Posterior vena cava (tissue), 2 donors: ENCODE results near the gene CYLD. TPM values are rescaled to one million over a fixed set of nuclear protein-coding genes. Genes with fewer than 3 reads are reported as not detected.
A peak's percentile ranks its signal among the peaks of the same experiment; 100 is the strongest.

Experiments
- DNase-seq: peaks from one replicate; pipeline ENCODE4 v3.0.0-alpha.2; 2020; ENCODE audit warnings: low spot score
- intact Hi-C, 2 donors: fragments of 100-400 bp; cut with DNase I; formaldehyde crosslinking; loops; one replicate each; pipeline versions ENCODE4 v1.14.1 to v1.14.2; 2022 to 2023
- long read RNA-seq, 2 donors: library from polyadenylated mRNA; unstranded; transcript quantifications; one replicate each; pipeline ENCODE4 v2.0.0, GENCODE V29; 2020 to 2021
- total RNA-seq, 2 donors: library from RNA; stranded (reverse); fragmentation: NEBNext Ultra II Directional; extraction: Animal tissue kit (Norgen Biotek cat#: 25700); gene quantifications; one replicate each; pipeline ENCODE4 v1.2.1, GENCODE V29; 2021
- donor health status: DM: yes; HTN: yes; CAD: no.
- donor health status: DM: yes; HTN: yes; CAD: no.

CYLD gene
- total RNA-seq = 10 to 100 TPM; 46.9 to 75.8 TPM
- long read RNA-seq, donor 1, partial matches to known transcripts = 2 of 11 reads
- long read RNA-seq, donor 1, other reads (novel, unspliced or antisense) = 5 of 11 reads
- long read RNA-seq, donor 2, partial matches to known transcripts = 10 of 20 reads
- long read RNA-seq, donor 2, other reads (novel, unspliced or antisense) = 9 of 20 reads

- intact Hi-C loops = no loop called here
- DNase-seq = peak; percentile 100
Measured at GRCh38 chr16:50741781-50742575, at the start of gene CYLD. Gene CYLD (plus strand): TSS chr16:50742086. CDS start chr16:50749699, 7,613 bp downstream.

- no peak for DNase-seq
- intact Hi-C loops = no loop called here
Measured at GRCh38 chr16:50692644-50692998, 49.3 kb upstream of the CYLD start.

DNA sequence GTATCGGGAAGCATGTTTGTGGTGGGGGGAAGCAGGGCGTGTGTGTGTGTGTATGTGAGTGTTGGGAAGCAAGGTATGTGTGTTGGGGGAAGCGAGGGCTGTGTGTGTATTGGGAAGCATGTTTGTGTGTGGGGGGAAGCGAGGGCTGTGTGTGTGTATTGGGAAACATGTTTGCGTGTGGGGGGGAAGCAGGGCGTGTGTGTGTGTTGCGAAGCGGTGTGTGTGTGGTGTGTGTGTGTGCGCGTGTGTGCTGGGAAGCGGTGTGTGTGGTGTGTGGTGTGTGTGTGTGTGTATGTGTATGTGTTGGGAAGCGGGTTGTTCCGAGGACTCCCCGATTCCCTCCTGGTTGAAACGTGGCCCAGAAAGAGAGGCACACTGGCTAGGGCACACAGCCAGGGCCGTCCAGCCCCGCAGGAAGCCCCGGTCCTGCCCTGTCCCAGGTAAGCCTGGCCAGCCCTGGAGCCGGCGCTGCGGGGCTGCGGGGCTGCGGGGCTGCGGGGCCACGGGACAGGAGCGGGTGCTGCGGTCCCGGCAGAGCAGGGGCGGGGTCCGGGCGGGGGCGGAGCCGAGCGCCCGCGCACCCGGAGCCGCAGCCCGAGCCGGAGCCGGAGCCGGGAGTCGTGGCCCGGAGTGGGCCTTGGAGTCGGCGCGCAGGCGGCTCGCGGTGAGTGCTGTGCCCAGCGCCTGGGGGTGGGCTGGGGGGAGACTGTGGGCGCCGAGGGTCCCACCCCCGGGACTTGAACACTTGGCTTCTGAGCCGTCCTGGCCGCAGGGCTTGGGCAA lies 48.7 kb upstream of the CYLD start, which contains the start of gene NOD2:
NOD2 (plus strand) TSS at position 608 of the 783 bp plus-strand sequence. CDS start 5,890 bp downstream, outside the sequence.
- intact Hi-C loops = no loop called here
- no peak for DNase-seq

DNA sequence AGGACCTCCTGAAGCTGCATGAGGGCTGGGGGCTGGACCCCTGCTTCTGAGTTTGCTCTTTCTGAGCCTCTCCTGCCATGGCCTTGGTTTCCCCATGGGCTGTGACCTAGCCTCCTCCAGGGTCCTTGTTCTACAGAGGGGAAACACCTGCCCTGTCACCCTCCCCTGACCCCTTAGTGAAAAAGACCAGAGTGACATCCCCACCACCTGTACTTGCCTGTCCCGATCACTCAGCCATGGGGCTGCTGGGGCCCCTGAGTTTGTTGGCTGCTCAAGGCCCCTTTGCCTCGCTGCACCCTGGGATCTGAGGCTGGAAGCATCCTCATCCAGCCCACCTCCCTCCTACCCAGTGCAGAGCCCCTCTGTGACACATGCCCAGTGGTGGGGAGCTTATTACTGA lies 47.7 kb upstream of the CYLD start:
- no peak for DNase-seq
- intact Hi-C loops = no loop called here

- no peak for DNase-seq
- intact Hi-C loops = no loop called here
Measured at GRCh38 chr16:50695017-50696000, 46.6 kb upstream of the CYLD start.

DNA sequence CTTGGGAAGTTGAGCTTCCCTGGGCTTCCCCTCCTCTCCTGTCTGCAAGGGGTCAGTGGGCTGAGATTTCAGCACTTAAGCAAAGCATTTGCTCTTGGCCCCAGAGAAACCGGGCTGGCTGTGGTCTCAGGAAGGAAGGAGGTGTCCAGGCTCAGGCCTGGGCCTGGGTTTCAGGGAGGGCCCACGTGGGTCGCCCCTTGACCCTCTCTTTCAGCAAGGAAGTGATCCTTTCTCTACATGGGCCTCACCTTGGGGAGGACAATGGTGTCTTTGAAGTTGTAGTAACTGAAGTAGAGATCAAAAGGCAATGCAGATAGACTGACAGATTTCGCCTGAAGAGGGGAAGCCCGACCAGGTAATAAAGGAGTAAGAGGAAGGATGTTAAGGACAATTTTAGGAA lies 45.8 kb upstream of the CYLD start:
- DNase-seq = no peak
- intact Hi-C loops = no loop called here

DNA sequence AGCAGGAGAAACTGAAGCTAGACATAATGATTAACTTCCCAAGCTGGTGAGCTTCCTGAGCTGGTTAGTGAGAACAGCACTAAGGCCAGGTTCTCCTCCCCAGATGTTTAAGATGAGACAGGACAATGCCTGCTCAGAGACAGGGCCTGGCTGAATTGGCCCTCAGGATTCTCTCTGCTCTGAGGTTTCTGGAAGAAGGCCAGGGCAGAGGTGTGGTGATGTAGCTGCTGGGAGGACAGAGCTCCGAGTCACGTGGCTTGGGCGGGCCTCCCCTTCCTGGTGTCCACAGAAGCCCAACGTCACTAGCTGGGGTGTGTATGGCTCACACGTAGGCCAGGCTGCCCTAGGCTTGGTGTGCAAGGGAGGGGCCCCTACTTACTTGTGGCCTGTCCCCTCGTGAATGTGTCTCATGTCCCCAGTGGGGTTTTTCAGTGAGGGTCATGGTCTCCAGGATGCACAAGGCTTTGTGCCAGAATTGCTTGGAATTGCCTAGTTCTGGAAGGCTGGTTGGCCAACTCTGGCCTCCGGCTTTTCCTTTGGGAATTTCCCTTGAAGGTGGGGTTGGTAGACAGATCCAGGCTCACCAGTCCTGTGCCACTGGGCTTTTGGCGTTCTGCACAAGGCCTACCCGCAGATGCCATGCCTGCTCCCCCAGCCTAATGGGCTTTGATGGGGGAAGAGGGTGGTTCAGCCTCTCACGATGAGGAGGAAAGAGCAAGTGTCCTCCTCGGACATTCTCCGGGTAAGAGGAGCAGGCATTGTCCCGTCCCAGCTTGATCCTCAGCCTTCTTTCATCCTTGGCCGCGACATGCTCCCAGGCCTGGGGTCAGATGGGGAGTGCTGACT lies 45.1 kb upstream of the CYLD start:
- peak; percentile 96 for DNase-seq
- intact Hi-C loops = no loop called here

DNA sequence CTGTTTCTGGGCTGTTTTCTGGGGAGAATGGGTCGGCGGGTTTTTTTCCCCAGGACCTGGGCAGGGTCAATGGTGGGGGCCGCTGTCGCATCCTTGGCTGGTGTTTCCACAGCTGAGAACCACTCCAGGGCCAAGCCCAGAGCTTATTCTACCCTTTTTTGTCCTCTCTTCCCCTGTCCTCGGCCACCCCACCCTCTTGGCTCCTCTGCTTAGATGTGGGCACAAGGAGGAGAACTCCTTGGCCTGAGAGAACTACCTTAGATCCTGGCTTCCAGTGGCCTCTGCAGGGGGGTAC lies 44.5 kb upstream of the CYLD start:
- no peak for DNase-seq
- intact Hi-C loops = no loop called here

- DNase-seq = no peak
- intact Hi-C loops = no loop called here
Measured at GRCh38 chr16:50697881-50698767, 43.8 kb upstream of the CYLD start.

DNA sequence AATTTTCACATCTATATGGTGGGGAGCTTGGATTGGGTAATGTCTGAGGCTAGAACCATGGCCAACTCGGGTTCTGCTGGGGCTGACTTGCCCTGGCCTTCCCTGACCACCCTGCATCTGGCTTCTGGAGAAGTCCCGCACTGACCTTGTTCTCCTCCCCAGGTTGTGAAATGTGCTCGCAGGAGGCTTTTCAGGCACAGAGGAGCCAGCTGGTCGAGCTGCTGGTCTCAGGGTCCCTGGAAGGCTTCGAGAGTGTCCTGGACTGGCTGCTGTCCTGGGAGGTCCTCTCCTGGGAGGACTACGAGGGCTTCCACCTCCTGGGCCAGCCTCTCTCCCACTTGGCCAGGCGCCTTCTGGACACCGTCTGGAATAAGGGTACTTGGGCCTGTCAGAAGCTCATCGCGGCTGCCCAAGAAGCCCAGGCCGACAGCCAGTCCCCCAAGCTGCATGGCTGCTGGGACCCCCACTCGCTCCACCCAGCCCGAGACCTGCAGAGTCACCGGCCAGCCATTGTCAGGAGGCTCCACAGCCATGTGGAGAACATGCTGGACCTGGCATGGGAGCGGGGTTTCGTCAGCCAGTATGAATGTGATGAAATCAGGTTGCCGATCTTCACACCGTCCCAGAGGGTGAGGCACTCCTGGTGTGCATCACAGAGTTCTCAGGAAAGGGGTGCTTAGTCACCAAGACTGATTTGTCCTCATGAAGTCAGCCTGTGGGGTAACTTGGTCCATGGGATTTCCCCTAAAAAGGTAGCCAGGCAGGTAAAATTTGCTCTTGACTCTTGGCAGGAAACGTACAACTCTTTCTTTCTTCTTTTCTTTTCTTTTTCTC lies 42.3 kb upstream of the CYLD start:
- intact Hi-C loops = no loop called here
- DNase-seq = no peak

GRCh38 chr16:50702725-50703124 lies 39.2 kb upstream of the CYLD start:
- no peak for DNase-seq
- intact Hi-C loops = no loop called here

DNA sequence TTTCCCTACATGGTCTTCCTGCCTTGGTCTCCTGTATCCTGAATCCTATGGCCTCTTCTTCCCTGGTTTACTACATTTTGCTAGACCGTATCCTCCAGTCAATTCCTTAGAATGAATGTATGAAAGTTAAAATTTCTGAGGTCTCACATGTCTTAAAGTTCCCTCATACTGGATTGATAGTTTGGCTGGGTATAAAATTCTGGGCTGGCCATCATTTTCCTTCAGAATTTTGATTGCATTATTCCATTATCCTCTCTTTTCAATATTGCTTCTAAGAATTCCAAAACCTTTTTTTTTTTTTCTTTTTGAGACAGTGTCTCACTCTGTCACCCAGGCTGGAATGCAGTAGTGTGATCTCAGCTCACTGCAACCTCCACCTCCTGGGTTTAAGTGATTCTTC lies 37.6 kb upstream of the CYLD start:
- intact Hi-C loops = no loop called here
- no peak for DNase-seq

DNA sequence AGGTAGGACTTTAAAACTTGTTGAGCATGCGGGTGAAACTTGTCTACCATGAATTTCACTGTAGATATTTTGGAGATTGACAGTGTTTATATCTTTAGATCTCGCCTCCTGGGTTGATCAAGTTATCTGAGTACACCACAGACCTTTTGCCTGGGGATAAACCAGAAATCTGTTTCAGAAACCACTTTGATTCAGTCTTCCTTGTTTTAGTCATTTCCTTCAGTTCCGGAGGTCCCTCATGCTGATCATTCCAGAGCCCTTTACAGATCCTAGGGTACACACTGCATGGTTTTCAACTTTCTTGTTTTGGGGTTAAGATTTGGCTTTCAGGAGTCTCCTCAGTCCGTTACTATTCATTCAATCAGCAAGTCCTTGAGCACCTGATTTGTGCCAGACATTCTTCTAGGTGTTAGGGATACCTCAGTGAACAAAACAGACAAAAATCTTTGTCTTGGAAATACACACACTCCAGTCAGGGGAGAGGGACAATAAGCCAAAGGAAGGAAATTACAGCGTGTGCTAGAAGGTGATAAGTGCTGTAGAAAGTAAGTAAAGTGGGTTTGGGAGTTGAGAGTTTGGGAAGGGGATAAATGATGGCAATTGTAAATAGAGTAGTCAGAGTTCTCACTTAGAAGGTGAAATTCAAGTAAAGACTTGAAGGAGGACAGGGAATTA lies 36.3 kb upstream of the CYLD start:
- intact Hi-C loops = no loop called here
- DNase-seq = no peak

DNA sequence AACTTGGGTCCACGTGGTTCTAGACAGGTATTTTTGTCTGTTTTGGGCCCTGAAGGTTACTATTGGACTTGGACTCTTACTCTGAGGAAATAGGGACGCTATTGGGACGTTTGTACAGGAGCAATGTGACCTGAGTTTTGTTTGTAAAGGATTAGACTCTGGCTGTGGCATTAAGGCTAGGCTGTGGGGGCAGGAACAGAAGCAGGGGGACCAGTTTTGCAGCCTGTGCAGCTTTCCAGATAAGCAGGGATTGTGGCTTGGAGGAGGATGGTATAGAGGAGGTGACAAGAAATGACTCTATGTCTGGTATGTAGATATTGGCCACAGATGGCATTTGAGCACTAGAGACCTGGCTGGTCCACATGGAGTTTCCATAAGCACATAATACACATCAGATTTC lies 35.6 kb upstream of the CYLD start:
- intact Hi-C loops = no loop called here
- DNase-seq = no peak

- intact Hi-C loops = no loop called here
- DNase-seq = no peak
Measured at GRCh38 chr16:50708373-50709060, 33.4 kb upstream of the CYLD start.
